ENCODE data around the gene GSE1. TPM values are rescaled to one million over a fixed set of nuclear protein-coding genes. Genes with fewer than 3 reads are reported as not detected.

GSE1 gene
- total and polyA plus RNA-seq, 2 experiments from 2014 or later = 32.4 to 135 TPM

DNA sequence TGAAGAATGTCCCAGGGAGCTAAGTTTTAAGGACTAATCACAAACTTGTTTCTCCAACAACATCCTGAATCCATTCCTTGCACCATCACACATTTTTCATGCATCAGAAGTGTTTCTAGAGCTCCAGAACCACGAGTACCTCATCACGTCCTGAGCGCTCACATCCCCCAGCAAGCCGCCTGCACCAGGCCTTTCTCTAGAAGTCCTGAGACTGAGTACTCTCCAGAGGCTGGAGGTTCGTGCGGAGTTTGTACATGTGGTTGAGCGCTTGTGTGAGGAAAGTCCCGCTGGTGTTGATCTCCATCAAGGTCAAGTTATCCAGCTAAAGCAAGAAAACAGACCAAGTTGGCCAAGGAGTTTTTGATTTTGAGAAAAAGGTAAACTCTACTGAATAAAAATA, 64.9 kb downstream of the GSE1 start (continued):
- no peak for TF ChIP-seq EZH2 (IDR thresholded peaks at IDR 0.05; ENCODE audit: low read depth, unreplicated experiment)

DNA sequence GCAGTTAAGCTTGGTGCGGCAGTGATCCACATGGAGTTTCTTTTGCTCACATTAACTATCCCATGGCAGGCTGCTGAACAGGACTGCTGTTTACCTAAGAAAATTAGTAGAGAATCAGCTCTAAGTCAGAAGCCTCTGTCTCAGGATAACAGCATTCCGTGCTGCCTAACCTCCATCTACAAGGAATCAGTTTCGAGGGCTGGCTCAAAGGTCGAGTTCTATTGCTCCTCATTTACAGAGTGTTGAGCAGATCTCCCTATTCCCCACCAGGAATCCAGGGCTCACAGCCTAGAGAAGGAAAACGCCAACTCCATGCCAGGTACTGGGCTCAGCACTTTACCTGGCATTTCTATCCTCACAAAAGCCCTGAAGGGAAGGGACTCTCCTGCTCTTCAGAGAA, 65.7 kb downstream of the GSE1 start:
- H3K79me2 ChIP-seq (replicated peaks; ENCODE audit: insufficient read depth) = peaks cover 7% of the 10 kb centered on the region
- Mint-ChIP-seq H3K27ac (no peak overlapping the region), H3K4me1 (peaks cover 10% of the 10 kb centered on the region; the same call in 1 of the 3 replicates), H3K36me3 (ENCODE audit: low read depth) (peaks cover 77% of the 10 kb centered on the region), H3K27me3 (ENCODE audit: insufficient read depth, low read depth, poor library complexity) (peaks cover 11% of the 10 kb centered on the region), H3K4me3 (no peak overlapping the region), H3K9me3 (no peaks in the 10 kb centered on the region)
- DNase-seq (ENCODE audit: low spot score) (no peak), ATAC-seq (no peak)
- H3K4me2 ChIP-seq = no peak overlapping the region
- H3K9me2 ChIP-seq (ENCODE audit: insufficient read depth) = no peaks in the 10 kb centered on the region
- peaks cover 29% of the 10 kb centered on the region for H3K36me3 ChIP-seq (ENCODE audit: insufficient read depth)
- H3K27ac ChIP-seq (ENCODE audit: low read depth) = 0 out of 2 replicates have a peak overlapping the region, but pooled peaks have one; percentile 39
- TF ChIP-seq ZNF114 (CRISPR knock-in tag; IDR thresholded peaks at IDR 0.05) (no peak), ZNF331 (CRISPR knock-in tag; IDR thresholded peaks at IDR 0.05; ENCODE audit: low read depth) (no peak), EZH2 (IDR thresholded peaks at IDR 0.05; ENCODE audit: low read depth, unreplicated experiment) (no peak)
- TF ChIP-seq, protein P1, sequence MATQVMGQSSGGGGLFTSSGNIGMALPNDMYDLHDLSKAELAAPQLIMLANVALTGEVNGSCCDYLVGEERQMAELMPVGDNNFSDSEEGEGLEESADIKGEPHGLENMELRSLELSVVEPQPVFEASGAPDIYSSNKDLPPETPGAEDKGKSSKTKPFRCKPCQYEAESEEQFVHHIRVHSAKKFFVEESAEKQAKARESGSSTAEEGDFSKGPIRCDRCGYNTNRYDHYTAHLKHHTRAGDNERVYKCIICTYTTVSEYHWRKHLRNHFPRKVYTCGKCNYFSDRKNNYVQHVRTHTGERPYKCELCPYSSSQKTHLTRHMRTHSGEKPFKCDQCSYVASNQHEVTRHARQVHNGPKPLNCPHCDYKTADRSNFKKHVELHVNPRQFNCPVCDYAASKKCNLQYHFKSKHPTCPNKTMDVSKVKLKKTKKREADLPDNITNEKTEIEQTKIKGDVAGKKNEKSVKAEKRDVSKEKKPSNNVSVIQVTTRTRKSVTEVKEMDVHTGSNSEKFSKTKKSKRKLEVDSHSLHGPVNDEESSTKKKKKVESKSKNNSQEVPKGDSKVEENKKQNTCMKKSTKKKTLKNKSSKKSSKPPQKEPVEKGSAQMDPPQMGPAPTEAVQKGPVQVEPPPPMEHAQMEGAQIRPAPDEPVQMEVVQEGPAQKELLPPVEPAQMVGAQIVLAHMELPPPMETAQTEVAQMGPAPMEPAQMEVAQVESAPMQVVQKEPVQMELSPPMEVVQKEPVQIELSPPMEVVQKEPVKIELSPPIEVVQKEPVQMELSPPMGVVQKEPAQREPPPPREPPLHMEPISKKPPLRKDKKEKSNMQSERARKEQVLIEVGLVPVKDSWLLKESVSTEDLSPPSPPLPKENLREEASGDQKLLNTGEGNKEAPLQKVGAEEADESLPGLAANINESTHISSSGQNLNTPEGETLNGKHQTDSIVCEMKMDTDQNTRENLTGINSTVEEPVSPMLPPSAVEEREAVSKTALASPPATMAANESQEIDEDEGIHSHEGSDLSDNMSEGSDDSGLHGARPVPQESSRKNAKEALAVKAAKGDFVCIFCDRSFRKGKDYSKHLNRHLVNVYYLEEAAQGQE (IDR thresholded peaks at IDR 0.05; ENCODE audit: unreplicated experiment) = no peak
- H2AFZ ChIP-seq = no peak overlapping the region
- no peaks in the 10 kb centered on the region for H3K27me3 ChIP-seq (ENCODE audit: insufficient read depth)
- H3F3A ChIP-seq (replicated peaks; ENCODE audit: low read depth) = peaks cover 8% of the 10 kb centered on the region
- no peaks in the 10 kb centered on the region for H3K4me1 ChIP-seq (ENCODE audit: insufficient read depth)
- no peak overlapping the region for H3K4me3 ChIP-seq
- H4K20me1 ChIP-seq (replicated peaks; ENCODE audit: insufficient read depth) = peaks cover 34% of the 10 kb centered on the region

DNA sequence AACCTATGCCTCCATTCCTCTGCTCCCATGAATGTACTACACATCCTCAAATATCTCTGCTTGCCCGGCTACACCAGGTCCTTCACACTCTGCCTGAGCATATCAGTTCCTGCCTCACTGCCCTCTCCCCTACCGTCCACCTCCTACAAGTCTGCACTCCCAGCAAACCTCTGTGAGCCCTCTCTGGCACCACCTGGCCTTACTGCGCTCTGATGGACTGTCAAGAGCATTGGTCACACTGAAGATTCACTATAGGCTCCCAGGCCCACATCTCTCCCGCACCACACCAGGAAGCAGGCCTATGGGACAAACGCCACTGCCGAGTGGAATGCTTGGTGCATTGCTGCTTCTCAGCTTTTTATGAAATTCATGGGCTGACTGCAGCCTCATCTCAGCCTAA, 66.7 kb downstream of the GSE1 start:
- Mint-ChIP-seq H3K9me3 (no peaks in the 10 kb centered on the region), H3K36me3 (ENCODE audit: low read depth) (peaks cover 71% of the 10 kb centered on the region), H3K27me3 (ENCODE audit: insufficient read depth, low read depth, poor library complexity) (peaks cover 10% of the 10 kb centered on the region), H3K4me1 (peaks cover 10% of the 10 kb centered on the region; the same call in 1 of the 3 replicates), H3K27ac (no peak overlapping the region), H3K4me3 (no peak overlapping the region)
- H2AFZ ChIP-seq = no peak overlapping the region
- H3F3A ChIP-seq (replicated peaks; ENCODE audit: low read depth) = peaks cover 8% of the 10 kb centered on the region
- no peaks in the 10 kb centered on the region for H3K9me2 ChIP-seq (ENCODE audit: insufficient read depth)
- H3K4me2 ChIP-seq = no peak overlapping the region
- H4K20me1 ChIP-seq (replicated peaks; ENCODE audit: insufficient read depth) = peaks cover 33% of the 10 kb centered on the region
- H3K27ac ChIP-seq (ENCODE audit: low read depth) = no peak overlapping the region
- H3K36me3 ChIP-seq (ENCODE audit: insufficient read depth) = peaks cover 29% of the 10 kb centered on the region
- no peak overlapping the region for H3K4me3 ChIP-seq
- H3K27me3 ChIP-seq (ENCODE audit: insufficient read depth) = no peaks in the 10 kb centered on the region
- no peak for DNase-seq (ENCODE audit: low spot score)
- no peaks in the 10 kb centered on the region for H3K4me1 ChIP-seq (ENCODE audit: insufficient read depth)
- peaks cover 15% of the 10 kb centered on the region for H3K79me2 ChIP-seq (replicated peaks; ENCODE audit: insufficient read depth)
- ATAC-seq = no peak; the same call in 2 of the 3 replicates
- TF ChIP-seq, protein P2, sequence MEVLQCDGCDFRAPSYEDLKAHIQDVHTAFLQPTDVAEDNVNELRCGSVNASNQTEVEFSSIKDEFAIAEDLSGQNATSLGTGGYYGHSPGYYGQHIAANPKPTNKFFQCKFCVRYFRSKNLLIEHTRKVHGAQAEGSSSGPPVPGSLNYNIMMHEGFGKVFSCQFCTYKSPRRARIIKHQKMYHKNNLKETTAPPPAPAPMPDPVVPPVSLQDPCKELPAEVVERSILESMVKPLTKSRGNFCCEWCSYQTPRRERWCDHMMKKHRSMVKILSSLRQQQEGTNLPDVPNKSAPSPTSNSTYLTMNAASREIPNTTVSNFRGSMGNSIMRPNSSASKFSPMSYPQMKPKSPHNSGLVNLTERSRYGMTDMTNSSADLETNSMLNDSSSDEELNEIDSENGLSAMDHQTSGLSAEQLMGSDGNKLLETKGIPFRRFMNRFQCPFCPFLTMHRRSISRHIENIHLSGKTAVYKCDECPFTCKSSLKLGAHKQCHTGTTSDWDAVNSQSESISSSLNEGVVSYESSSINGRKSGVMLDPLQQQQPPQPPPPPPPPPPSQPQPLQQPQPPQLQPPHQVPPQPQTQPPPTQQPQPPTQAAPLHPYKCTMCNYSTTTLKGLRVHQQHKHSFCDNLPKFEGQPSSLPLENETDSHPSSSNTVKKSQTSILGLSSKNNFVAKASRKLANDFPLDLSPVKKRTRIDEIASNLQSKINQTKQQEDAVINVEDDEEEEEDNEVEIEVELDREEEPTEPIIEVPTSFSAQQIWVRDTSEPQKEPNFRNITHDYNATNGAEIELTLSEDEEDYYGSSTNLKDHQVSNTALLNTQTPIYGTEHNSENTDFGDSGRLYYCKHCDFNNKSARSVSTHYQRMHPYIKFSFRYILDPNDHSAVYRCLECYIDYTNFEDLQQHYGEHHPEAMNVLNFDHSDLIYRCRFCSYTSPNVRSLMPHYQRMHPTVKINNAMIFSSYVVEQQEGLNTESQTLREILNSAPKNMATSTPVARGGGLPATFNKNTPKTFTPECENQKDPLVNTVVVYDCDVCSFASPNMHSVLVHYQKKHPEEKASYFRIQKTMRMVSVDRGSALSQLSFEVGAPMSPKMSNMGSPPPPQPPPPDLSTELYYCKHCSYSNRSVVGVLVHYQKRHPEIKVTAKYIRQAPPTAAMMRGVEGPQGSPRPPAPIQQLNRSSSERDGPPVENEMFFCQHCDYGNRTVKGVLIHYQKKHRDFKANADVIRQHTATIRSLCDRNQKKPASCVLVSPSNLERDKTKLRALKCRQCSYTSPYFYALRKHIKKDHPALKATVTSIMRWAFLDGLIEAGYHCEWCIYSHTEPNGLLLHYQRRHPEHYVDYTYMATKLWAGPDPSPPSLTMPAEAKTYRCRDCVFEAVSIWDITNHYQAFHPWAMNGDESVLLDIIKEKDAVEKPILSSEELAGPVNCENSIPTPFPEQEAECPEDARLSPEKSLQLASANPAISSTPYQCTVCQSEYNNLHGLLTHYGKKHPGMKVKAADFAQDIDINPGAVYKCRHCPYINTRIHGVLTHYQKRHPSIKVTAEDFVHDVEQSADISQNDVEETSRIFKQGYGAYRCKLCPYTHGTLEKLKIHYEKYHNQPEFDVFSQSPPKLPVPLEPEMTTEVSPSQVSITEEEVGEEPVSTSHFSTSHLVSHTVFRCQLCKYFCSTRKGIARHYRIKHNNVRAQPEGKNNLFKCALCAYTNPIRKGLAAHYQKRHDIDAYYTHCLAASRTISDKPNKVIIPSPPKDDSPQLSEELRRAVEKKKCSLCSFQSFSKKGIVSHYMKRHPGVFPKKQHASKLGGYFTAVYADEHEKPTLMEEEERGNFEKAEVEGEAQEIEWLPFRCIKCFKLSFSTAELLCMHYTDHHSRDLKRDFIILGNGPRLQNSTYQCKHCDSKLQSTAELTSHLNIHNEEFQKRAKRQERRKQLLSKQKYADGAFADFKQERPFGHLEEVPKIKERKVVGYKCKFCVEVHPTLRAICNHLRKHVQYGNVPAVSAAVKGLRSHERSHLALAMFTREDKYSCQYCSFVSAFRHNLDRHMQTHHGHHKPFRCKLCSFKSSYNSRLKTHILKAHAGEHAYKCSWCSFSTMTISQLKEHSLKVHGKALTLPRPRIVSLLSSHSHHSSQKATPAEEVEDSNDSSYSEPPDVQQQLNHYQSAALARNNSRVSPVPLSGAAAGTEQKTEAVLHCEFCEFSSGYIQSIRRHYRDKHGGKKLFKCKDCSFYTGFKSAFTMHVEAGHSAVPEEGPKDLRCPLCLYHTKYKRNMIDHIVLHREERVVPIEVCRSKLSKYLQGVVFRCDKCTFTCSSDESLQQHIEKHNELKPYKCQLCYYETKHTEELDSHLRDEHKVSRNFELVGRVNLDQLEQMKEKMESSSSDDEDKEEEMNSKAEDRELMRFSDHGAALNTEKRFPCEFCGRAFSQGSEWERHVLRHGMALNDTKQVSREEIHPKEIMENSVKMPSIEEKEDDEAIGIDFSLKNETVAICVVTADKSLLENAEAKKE (CRISPR knock-in tag; IDR thresholded peaks at IDR 0.05) = no peak
- TF ChIP-seq ZNF331 (CRISPR knock-in tag; IDR thresholded peaks at IDR 0.05; ENCODE audit: low read depth) = no peak
- TF ChIP-seq EZH2phosphoT487 (IDR thresholded peaks at IDR 0.05; ENCODE audit: unreplicated experiment) = no peak
- no peak for TF ChIP-seq CREB1 (CRISPR knock-in tag; IDR thresholded peaks at IDR 0.05; ENCODE audit: low read depth)
- TF ChIP-seq STAT1 (IDR thresholded peaks at IDR 0.05; ENCODE audit: unreplicated experiment) = no peak
- no peak for TF ChIP-seq POLR2AphosphoS5 (IDR thresholded peaks at IDR 0.05; ENCODE audit: low read depth)
- TF ChIP-seq EZH2 (IDR thresholded peaks at IDR 0.05; ENCODE audit: low read depth, unreplicated experiment) = no peak
